A673 (cell line): ENCODE measurements around the gene DAB2IP. TPM values are rescaled to one million over a fixed set of nuclear protein-coding genes. Genes with fewer than 3 reads are reported as not detected.

ENCODE experiments used
- BruUV-seq: library from RNA; stranded (reverse); fragments of 400-500 nt; replicated peaks from 2 replicates; lab custom pipeline; 2021; lab: Mats Ljungman, UMichigan
- CTCF ChIA-PET: fragments of 300-600 bp; sonication (Branson Sonifier 250); formaldehyde crosslinking; loops from one replicate; lab custom pipeline; 2022; ENCODE audit warnings: antibody characterized with exemption; lab: Charles Lee
- POLR2A ChIA-PET: fragments of 300-600 bp; sonication (Branson Sonifier 250); formaldehyde crosslinking; loops from one replicate; lab custom pipeline; 2022; ENCODE audit warnings: antibody characterized with exemption; ENCODE audit not compliant: low non-redundant PET; lab: Charles Lee
- DNase-seq: peaks from one replicate; pipeline ENCODE4 v3.0.0-alpha.2; 2015; ENCODE audit warnings: low spot score
- H3K27ac ChIP-seq: fragments of 200-600 bp; sonication (generic); 2 replicates; pipeline ENCODE4 v1.5.1; 2016; ENCODE audit warnings: mixed run types, low read depth, mild to moderate bottlenecking, mixed read lengths, antibody characterized with exemption, low read length; ENCODE audit not compliant: poor library complexity, severe bottlenecking
- H3K27me3 ChIP-seq: fragments of 200-600 bp; sonication (generic); replicated peaks from 2 replicates; pipeline ENCODE4 v1.6.1; 2017; ENCODE audit warnings: mixed run types, low read depth, mild to moderate bottlenecking, mixed read lengths, antibody characterized with exemption, low read length; ENCODE audit not compliant: insufficient read depth, poor library complexity
- H3K36me3 ChIP-seq: fragments of 200-600 bp; sonication (generic); 2 replicates; pipeline ENCODE4 v1.6.1; 2016; ENCODE audit warnings: mixed run types, mild to moderate bottlenecking, mixed read lengths, antibody characterized with exemption, low read length; ENCODE audit not compliant: insufficient read depth, poor library complexity, severe bottlenecking
- H3K4me1 ChIP-seq: fragments of 200-600 bp; sonication (generic); 2 replicates; pipeline ENCODE4 v1.6.1; 2017; ENCODE audit warnings: mixed run types, mild to moderate bottlenecking, mixed read lengths, antibody characterized with exemption, low read length; ENCODE audit not compliant: insufficient read depth, poor library complexity, severe bottlenecking
- H3K4me3 ChIP-seq: fragments of 200-600 bp; sonication (generic); 2 replicates; pipeline ENCODE4 v1.5.1; 2016; ENCODE audit warnings: low read depth, mixed run types, mild to moderate bottlenecking, mixed read lengths, low read length; ENCODE audit not compliant: poor library complexity, severe bottlenecking
- H3K9me3 ChIP-seq: fragments of 200-600 bp; sonication (generic); 2 replicates; pipeline ENCODE4 v1.6.1; 2016; ENCODE audit warnings: mixed run types, low read depth, mild to moderate bottlenecking, mixed read lengths, antibody characterized with exemption, low read length; ENCODE audit not compliant: poor library complexity, severe bottlenecking
- CTCF ChIP-seq: fragments of 300-800, 200-600 bp; sonication (generic); conservative IDR thresholded peaks from 2 replicates; pipeline ENCODE4 v1.5.1; 2017; ENCODE audit warnings: low read depth, mild to moderate bottlenecking, antibody characterized with exemption, low read length, moderate library complexity, mixed read lengths
- EZH2 ChIP-seq: fragments of 200-600 bp; sonication (generic); IDR thresholded peaks from 2 replicates; pipeline ENCODE4 v1.6.1; 2017; ENCODE audit warnings: borderline replicate concordance, low read depth, mild to moderate bottlenecking, mixed read lengths, antibody characterized with exemption, low read length; ENCODE audit not compliant: poor library complexity, severe bottlenecking
- intact Hi-C: fragments of 100-400 bp; cut with micrococcal nuclease; formaldehyde crosslinking; loops from one replicate; pipeline ENCODE4 v1.10.0; 2022; ENCODE audit not compliant: unreplicated experiment
- total RNA-seq: library from RNA; stranded (reverse); gene quantifications from 2 replicates; pipeline ENCODE4 v1.2.3, GENCODE V29; 2021

Gene DAB2IP
- total RNA-seq, 1 experiment from 2014 or later = 34.5 TPM

DNA sequence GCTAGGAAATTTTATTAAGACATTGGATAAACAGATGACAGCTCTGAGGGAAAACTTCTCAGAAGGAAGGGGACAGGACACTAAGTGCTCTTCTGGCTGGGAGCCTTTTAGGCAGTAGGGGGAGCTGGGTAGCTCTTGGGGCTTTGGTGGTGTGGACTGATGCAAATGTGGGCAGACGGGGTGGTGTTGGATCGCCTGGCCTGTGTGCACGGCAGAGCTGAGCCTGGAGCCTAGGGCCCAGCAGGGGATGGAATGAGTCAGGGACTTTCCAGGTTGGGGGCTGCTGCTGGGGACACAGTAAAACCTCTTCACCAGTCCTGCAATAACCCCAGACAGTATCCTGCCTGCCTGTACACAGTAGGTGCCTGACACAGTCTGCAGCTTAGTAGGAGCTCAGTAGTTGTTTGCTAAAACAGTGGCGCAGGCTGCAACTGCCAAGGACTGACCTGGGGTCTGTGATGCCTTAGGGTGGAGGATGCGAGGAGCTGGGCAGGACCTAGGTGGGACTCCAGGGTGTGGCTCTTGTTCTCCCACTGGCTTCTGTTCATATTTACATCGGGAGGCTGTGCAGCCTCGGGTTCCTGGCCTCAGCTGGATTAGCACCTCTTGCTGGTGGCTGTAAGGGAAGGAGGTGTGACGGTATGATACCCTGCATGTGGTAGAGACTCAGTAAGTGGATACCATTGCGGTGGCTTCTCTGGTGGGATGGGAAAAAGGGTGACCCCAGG, 83.8 kb downstream of the DAB2IP start:
- Histone ChIP-seq H3K4me1 (no peaks in the 10 kb centered on the region), H3K9me3 (no peaks in the 10 kb centered on the region), H3K27me3 (no peaks in the 10 kb centered on the region), H3K4me3 (no peak overlapping the region), H3K27ac (no peak overlapping the region), H3K36me3 (no peaks in the 10 kb centered on the region)
- no peak for TF ChIP-seq EZH2
- TF ChIP-seq CTCF = peak; percentile 46
- ChIA-PET CTCF (interaction anchor here (1.0 kb wide), 1 partner anchor 21 kb away, joined by 3 read pairs; no protein-coding TSS in a partner anchor), POLR2A (no interaction called here)
- intact Hi-C loops = no loop called here
- BruUV-seq = no TSS peak
- DNase-seq = peak; percentile 66

- no peak overlapping the region for H3K4me3 ChIP-seq
- BruUV-seq = no TSS peak
- POLR2A ChIA-PET = no interaction called here
- H3K9me3 ChIP-seq = no peaks in the 10 kb centered on the region
- TF ChIP-seq CTCF = no peak
- no peak for TF ChIP-seq EZH2
- H3K4me1 ChIP-seq = no peaks in the 10 kb centered on the region
- no peak for DNase-seq
- CTCF ChIA-PET = no interaction called here
- H3K27ac ChIP-seq = no peak overlapping the region
- no peaks in the 10 kb centered on the region for H3K27me3 ChIP-seq
- no peaks in the 10 kb centered on the region for H3K36me3 ChIP-seq
- intact Hi-C loops = no loop called here
Measured at GRCh38 chr9:121735793-121736770, 84.6 kb downstream of the DAB2IP start.

- Histone ChIP-seq H3K4me1 (no peaks in the 10 kb centered on the region), H3K27me3 (no peaks in the 10 kb centered on the region), H3K4me3 (no peak overlapping the region), H3K9me3 (no peaks in the 10 kb centered on the region), H3K36me3 (no peaks in the 10 kb centered on the region), H3K27ac (no peak overlapping the region)
- TF ChIP-seq CTCF = no peak
- TF ChIP-seq EZH2 = no peak
- DNase-seq = no peak
- intact Hi-C loops = no loop called here
- no TSS peak for BruUV-seq
- ChIA-PET POLR2A (no interaction called here), CTCF (interaction anchor here (0.6 kb wide), 1 partner anchor 41 kb away, joined by 3 read pairs; no protein-coding TSS in a partner anchor)
Measured at GRCh38 chr9:121736934-121737462, 85.6 kb downstream of the DAB2IP start.
